Measurements from ENCODE around the gene KIF5C. TPM values are rescaled to one million over a fixed set of nuclear protein-coding genes. Genes with fewer than 3 reads are reported as not detected.

Gene KIF5C
- total RNA-seq, 3 donors from 2014 or later, result 2.7 to 13.3 (median 6.2) TPM

GRCh38 chr2:148876595-148877402 is 1.8 kb downstream of the KIF5C start:
- no peak for DNase-seq (ENCODE audit: low spot score in 2 of 2)
- Histone ChIP-seq H3K36me3 (no peaks in the 10 kb centered on the region), H3K9me3 (peaks cover 6 to 12% of the 10 kb centered on the region in 2 donors), H3K27me3 (peaks cover 0 to 17% of the 10 kb centered on the region in 2 donors), H3K4me3 (peak overlapping the region; percentile 24 to 84 (median 58)), H3K27ac (no peak overlapping the region), H3K4me1 (peaks cover 0 to 3% of the 10 kb centered on the region in 2 donors)
- no peak for TF ChIP-seq CTCF (IDR thresholded peaks at IDR 0.05)
- no peak for TF ChIP-seq POLR2A (IDR thresholded peaks at IDR 0.05)
- TF ChIP-seq POLR2AphosphoS5 (IDR thresholded peaks at IDR 0.05), result no peak
- intact Hi-C loops (cut with DNase I; ENCODE audit: low total_unique reads), result no loop called here

GRCh38 chr2:148877403-148877740 is 2.3 kb downstream of the KIF5C start:
- Histone ChIP-seq H3K27me3 (peaks cover 0 to 17% of the 10 kb centered on the region in 2 donors), H3K27ac (no peak overlapping the region), H3K36me3 (no peaks in the 10 kb centered on the region), H3K4me3 (peak overlapping the region in 2 of 3 donors; percentile 58 to 84), H3K4me1 (peaks cover 0 to 3% of the 10 kb centered on the region in 2 donors), H3K9me3 (peaks cover 6 to 12% of the 10 kb centered on the region in 2 donors)
- TF ChIP-seq POLR2A (IDR thresholded peaks at IDR 0.05) (no peak), POLR2AphosphoS5 (IDR thresholded peaks at IDR 0.05) (no peak), CTCF (IDR thresholded peaks at IDR 0.05) (no peak)
- DNase-seq (ENCODE audit: low spot score in 2 of 2), result no peak
- intact Hi-C loops (cut with DNase I; ENCODE audit: low total_unique reads), result no loop called here

GRCh38 chr2:148880636-148881035 is 5.6 kb downstream of the KIF5C start:
- TF ChIP-seq POLR2AphosphoS5 (IDR thresholded peaks at IDR 0.05) (no peak), CTCF (IDR thresholded peaks at IDR 0.05) (no peak), POLR2A (IDR thresholded peaks at IDR 0.05) (no peak)
- no peaks in the 10 kb centered on the region for H3K36me3 ChIP-seq
- no peak for DNase-seq (ENCODE audit: low spot score in 2 of 2)
- H3K27me3 ChIP-seq, result peaks cover 0 to 15% of the 10 kb centered on the region in 2 donors
- no peak overlapping the region for H3K4me3 ChIP-seq
- peaks cover 0 to 3% of the 10 kb centered on the region in 2 donors for H3K4me1 ChIP-seq
- intact Hi-C loops (cut with DNase I; ENCODE audit: low total_unique reads), result no loop called here
- peaks cover 6 to 12% of the 10 kb centered on the region in 2 donors for H3K9me3 ChIP-seq
- H3K27ac ChIP-seq, result no peak overlapping the region

- Histone ChIP-seq H3K27me3 (peaks cover 0 to 5% of the 10 kb centered on the region in 2 donors), H3K36me3 (no peaks in the 10 kb centered on the region), H3K9me3 (peaks cover 6 to 12% of the 10 kb centered on the region in 2 donors), H3K4me3 (no peak overlapping the region), H3K4me1 (no peaks in the 10 kb centered on the region), H3K27ac (no peak overlapping the region)
- no peak for DNase-seq (ENCODE audit: low spot score in 2 of 2)
- no peak for TF ChIP-seq CTCF (IDR thresholded peaks at IDR 0.05)
- no peak for TF ChIP-seq POLR2A (IDR thresholded peaks at IDR 0.05)
- TF ChIP-seq POLR2AphosphoS5 (IDR thresholded peaks at IDR 0.05), result no peak
- intact Hi-C loops (cut with DNase I; ENCODE audit: low total_unique reads), result no loop called here
These were observed 7.0 kb downstream of the KIF5C start for GRCh38 chr2:148882051-148882450.

- DNase-seq (ENCODE audit: low spot score in 2 of 2), result no peak
- no peaks in the 10 kb centered on the region for H3K4me1 ChIP-seq
- peaks cover 0 to 20% of the 10 kb centered on the region in 2 donors for H3K27me3 ChIP-seq
- H3K27ac ChIP-seq, result no peak overlapping the region
- intact Hi-C loops (cut with DNase I; ENCODE audit: low total_unique reads), result no loop called here
- no peak overlapping the region for H3K4me3 ChIP-seq
- peaks cover 4 to 10% of the 10 kb centered on the region in 2 donors for H3K9me3 ChIP-seq
- H3K36me3 ChIP-seq, result no peaks in the 10 kb centered on the region
- TF ChIP-seq POLR2A (IDR thresholded peaks at IDR 0.05) (no peak), POLR2AphosphoS5 (IDR thresholded peaks at IDR 0.05) (no peak), CTCF (IDR thresholded peaks at IDR 0.05) (no peak)
These were observed 10.2 kb downstream of the KIF5C start for GRCh38 chr2:148885209-148885608.

All from breast epithelium (tissue), 4 donors.